C4-2B (cell line): Measurements from ENCODE around the gene B4GALNT3.

Source experiments
- H3K27ac ChIP-seq: fragments of 450-650 bp; 2 replicates; pipeline ENCODE4 v1.5.1; 2017
- ZFX ChIP-seq: fragments of 450-650 bp; IDR thresholded peaks from 2 replicates; pipeline ENCODE4 v1.6.1; 2017
- TF ChIP-seq, protein P1 (sequence below): fragments of 450-650 bp; conservative IDR thresholded peaks from 2 replicates; pipeline ENCODE4 v1.5.1; 2017; ENCODE audit warnings: mild to moderate bottlenecking

B4GALNT3 gene

DNA sequence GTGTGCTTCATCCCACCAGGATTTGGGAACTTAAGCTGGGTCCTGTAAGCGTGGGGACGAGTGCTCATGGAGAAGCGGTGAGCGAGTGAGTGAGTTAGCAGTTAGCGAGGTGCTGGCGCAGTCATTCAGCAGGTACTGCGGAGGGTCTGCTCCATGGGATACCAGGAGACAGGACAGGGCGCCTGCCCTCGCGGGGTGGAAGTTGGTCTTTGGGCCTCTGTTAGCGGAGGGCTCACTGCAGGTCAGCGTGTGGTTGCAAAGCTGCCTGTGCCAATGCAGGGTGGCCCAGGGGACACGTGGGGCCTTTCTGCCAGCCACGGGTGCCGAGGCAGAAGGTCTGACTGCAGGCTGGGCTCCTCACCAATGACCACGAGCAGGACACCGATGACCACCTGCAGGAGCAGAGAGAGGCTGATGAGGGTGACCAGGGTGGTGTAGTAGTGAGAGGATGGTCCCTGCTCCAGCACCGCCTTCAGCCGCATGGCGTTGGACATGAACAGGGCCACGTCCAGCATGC, 105.9 kb downstream of the B4GALNT3 start:
- H3K27ac ChIP-seq: no peak overlapping the region
- TF ChIP-seq ZFX: no peak
- TF ChIP-seq, protein P1, sequence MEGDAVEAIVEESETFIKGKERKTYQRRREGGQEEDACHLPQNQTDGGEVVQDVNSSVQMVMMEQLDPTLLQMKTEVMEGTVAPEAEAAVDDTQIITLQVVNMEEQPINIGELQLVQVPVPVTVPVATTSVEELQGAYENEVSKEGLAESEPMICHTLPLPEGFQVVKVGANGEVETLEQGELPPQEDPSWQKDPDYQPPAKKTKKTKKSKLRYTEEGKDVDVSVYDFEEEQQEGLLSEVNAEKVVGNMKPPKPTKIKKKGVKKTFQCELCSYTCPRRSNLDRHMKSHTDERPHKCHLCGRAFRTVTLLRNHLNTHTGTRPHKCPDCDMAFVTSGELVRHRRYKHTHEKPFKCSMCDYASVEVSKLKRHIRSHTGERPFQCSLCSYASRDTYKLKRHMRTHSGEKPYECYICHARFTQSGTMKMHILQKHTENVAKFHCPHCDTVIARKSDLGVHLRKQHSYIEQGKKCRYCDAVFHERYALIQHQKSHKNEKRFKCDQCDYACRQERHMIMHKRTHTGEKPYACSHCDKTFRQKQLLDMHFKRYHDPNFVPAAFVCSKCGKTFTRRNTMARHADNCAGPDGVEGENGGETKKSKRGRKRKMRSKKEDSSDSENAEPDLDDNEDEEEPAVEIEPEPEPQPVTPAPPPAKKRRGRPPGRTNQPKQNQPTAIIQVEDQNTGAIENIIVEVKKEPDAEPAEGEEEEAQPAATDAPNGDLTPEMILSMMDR: no peak

DNA sequence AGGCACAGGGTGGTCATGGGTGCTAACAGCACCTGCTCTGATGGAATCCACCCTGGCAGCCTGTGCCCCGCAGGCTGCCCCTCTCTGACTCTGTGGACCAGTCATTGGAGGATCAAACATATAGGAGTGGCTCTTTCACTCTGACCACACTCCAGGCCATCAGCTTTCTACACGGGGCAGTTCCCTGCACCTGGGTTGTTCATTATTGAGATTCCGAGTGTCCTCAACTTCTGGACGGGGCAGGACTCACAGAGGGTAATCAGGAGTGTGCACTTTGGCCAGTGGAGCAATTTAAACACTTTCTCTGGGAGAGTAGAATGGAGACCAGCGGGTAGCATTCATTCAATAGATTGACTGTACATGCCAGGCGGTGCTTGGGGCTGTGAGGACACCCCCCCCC, 108.7 kb downstream of the B4GALNT3 start:
- no peak overlapping the region for H3K27ac ChIP-seq
- no peak for TF ChIP-seq ZFX
- TF ChIP-seq, protein P1: no peak

DNA sequence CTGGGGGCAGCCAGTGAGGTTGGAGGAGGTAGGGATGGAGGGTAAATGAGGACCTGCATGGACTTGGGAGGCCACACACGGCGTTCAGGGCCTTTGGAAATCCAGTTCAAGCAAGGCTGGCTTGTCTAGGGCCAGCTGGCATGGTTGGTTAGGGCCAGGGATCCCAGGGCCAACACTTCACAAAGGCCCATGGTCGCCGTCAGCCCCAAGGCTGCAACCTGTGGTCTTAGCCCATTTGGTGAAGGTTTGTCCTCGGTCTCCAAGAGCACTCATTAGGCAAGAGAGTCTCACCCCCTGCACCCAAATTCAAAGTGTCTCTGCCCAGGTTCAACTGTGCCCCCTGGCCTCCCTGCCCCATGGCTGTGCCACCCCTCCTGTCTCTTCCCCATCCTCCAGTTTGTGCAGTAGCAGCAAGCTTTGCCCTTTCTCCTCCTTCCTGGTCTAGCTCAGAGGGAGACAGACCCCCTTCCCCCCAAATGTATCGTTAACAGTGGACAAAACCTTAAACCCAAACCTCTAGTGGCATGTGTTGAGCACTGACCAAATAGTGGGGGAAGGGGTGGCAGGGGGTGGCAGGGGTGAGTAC, 109.4 kb downstream of the B4GALNT3 start:
- no peak for TF ChIP-seq ZFX
- H3K27ac ChIP-seq: no peak overlapping the region; the same call in 1 of the 2 replicates

DNA sequence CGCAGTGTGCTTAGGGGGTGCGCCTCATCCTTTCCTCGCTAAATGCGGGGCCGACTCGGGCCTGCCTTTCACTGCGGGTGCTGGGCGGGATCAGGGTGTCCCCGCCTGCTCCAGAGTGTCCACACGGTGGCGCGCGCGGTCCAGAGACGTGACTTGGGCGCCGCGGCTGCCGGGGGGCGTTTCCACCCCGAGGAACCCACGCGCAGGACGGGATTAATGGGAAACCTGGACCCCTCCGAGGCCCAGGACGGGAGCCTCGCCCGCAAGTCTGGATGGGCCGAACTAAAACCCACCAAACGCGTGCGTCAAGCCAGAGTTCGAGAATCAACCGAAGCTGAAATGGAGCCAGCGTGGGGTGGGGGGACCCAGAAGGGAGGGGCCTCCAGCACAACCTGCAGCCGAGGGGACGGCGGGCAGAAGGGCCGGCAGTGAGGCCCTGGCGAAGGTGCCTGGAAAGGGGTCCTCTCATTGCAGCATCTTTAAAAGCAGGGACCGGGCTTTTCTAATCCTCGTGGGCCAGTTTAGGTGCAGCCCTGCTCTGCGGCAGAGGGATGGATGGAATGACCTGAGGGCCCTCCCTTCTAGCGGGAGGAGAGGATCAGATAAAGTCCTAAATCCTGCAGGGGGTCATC, 110.2 kb downstream of the B4GALNT3 start:
- TF ChIP-seq, protein P1: peak; percentile 97
- TF ChIP-seq ZFX: no peak

DNA sequence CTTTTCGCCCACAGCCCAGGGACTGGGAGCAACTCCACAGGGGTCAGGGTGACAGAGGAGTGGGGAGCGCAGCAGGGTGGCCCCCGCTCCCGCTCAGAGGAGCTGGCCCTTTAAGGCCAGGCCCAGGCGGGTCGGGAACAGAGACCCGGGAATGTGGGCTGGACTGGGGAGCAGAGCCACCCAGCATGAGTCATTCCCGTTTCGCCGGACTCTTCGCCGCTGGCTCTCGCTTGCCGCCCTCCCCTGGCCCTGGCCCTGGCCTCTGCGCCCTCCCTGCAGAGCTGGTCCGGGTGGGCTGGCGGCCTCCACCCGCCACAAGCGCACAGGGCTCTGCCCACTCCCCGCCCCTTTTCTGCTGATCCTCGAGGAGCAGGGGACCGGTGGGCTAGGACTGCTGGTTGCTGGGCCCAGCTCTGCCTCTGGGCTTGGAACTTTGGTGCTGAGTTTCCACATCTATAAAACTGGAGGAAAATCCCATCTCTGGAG, 110.7 kb downstream of the B4GALNT3 start:
- TF ChIP-seq, protein P1: no peak
- no peak for TF ChIP-seq ZFX
- peak overlapping the region; percentile 59 for H3K27ac ChIP-seq

More for the DNA sequence above, 110.2 kb downstream of the B4GALNT3 start:
- H3K27ac ChIP-seq: peak overlapping the region; percentile 59

DNA sequence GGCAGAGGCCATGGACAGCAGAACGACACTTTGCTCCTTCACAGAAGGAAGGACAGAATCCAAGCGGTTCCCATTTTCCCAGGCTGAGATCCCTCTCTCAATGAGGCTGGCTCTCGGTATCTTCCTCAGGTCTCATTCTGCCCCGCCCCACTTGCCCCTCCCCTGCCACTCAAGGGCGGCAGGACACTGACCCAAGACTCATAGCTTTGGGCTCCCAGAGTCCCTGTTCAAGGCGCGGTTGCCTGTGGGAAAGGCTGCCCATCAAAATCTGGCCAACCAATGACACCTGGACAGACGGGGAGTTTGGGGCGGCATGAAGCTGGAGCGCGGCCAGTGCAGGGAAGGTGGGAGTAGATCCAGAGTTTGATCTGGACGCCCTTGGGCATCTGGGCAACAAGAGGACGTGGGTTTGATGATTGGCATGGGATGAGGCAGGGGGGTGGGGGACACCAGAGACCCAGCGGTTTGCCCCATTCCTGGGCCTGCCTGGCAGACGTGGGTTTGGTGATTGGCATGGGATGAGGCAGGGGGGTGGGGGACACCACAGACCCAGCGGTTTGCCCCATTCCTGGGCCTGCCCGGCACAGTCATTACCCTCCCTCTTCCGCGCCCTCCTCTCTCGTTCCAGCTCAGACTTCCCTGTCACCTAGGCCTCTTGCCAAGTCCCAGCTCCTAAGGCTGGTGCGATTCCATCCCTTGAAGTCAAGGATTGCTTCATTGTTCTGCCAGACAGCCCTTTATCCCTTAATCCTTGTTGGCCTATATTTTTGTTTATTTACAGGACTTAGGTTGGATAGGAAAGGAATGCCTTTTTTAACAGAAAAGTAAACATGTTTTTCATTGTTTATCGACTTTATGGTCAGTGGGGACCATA, 111.4 kb downstream of the B4GALNT3 start:
- TF ChIP-seq ZFX: no peak
- TF ChIP-seq, protein P1: no peak
- peak overlapping the region; percentile 59 for H3K27ac ChIP-seq

DNA sequence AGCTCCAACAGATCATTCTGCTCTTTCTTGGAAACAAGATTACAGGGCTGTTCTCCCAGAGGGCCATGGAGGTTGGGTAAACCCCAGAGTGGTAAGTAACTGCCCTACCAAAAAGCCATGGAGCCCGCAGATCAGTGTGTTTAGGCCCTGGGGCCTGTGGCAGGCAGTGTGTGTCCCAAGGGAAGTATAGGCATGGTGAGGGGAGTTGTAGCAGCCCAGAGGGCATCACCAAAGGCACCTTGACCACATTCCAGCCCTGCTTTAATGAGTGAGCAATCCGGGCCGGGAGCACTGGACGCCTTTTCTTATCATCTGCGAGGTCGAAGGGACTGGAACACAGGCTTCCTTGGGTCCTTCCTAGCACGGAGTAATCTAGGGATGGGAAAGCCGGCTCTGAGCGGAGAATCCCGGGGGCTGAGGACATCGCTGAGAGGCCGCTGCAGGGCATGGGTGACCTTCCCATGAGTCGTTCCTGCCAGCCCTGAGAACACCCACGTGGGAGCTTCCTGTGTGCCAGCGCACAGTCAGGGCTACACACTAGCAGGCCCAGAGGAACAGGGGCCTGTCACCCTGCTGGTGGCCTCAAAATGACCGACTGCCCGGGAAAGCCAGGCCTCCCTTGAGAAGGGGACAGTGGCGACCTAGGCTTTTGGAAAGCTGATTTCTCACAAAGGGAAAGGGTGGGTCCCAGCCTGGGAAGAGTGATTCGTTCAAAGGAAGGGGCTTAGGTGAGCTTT, 112.2 kb downstream of the B4GALNT3 start:
- TF ChIP-seq ZFX: 0 out of 2 replicates have a peak, but pooled peaks have one; percentile 11
- TF ChIP-seq, protein P1: no peak
- H3K27ac ChIP-seq: peak overlapping the region; percentile 59
